DOHH2 (cell line): ENCODE data around the gene FOSL1.

ENCODE experiments used
- EZH2phosphoT487 ChIP-seq: fragments of 200-600 bp; sonication (generic); IDR thresholded peaks from 2 replicates; pipeline ENCODE4 v1.6.1; 2017; ENCODE audit warnings: borderline replicate concordance, mild to moderate bottlenecking, antibody characterized with exemption, low read length, moderate library complexity, mixed read lengths
- TF ChIP-seq, protein P1 (sequence below): fragments of 200-600 bp; sonication (generic); IDR thresholded peaks from one replicate; pipeline ENCODE4 v1.5.1; 2014; ENCODE audit warnings: antibody characterized with exemption, mild to moderate bottlenecking, low read depth, low read length; ENCODE audit not compliant: poor library complexity, severe bottlenecking

DNA sequence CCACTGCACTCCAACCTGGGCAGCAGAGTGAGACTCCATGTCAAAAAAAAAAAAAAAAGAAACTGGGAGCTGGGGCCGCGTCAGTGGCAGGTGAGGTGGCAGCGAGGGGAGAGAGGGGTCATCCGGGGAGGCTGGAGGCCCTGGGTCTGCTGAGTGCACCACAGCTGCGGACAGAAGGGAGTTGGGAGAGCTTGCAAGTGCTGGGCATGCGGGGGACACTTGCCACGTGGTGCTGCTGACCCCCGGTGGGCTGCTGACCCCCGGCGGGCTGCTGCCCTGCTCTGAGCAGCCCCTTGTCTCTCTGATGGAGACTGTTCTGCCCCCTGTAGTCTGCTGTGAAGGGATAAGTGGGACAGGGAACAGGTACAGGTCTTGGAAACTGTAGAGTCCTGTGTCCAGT, 21.7 kb upstream of the FOSL1 start:
- TF ChIP-seq, protein P1, sequence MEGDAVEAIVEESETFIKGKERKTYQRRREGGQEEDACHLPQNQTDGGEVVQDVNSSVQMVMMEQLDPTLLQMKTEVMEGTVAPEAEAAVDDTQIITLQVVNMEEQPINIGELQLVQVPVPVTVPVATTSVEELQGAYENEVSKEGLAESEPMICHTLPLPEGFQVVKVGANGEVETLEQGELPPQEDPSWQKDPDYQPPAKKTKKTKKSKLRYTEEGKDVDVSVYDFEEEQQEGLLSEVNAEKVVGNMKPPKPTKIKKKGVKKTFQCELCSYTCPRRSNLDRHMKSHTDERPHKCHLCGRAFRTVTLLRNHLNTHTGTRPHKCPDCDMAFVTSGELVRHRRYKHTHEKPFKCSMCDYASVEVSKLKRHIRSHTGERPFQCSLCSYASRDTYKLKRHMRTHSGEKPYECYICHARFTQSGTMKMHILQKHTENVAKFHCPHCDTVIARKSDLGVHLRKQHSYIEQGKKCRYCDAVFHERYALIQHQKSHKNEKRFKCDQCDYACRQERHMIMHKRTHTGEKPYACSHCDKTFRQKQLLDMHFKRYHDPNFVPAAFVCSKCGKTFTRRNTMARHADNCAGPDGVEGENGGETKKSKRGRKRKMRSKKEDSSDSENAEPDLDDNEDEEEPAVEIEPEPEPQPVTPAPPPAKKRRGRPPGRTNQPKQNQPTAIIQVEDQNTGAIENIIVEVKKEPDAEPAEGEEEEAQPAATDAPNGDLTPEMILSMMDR, result no peak
- TF ChIP-seq EZH2phosphoT487, result no peak
